Psoas muscle (tissue), 8 donors: ENCODE results near the gene CCDC182. TPM values are rescaled to one million over a fixed set of nuclear protein-coding genes. Genes with fewer than 3 reads are reported as not detected.

Experiments used
- ATAC-seq, 4 donors: fragments of 200-7000 bp; cut with Tn5 transposase; one replicate each; pipeline ENCODE4 v1.9.1; 2020; ENCODE audit warnings: moderate library complexity in 3 of 4, mild to moderate bottlenecking in 2 of 4
- DNase-seq, 2 donors: peaks; one replicate each; pipeline ENCODE4 v3.0.0-alpha.2; 2020
- H3K27ac ChIP-seq: fragments of 200-600 bp; one replicate; pipeline ENCODE4 v1.8.0; 2022
- H3K27me3 ChIP-seq, 3 donors: fragments of 200-600 bp in 1 of 3; one replicate each; pipeline versions ENCODE4 v1.6.1 to v1.8.0; 2013 to 2022; ENCODE audit warnings: low read length in 2 of 3, mild to moderate bottlenecking in 2 of 3, moderate library complexity in 1 of 3; ENCODE audit not compliant: insufficient read depth in 3 of 3
- H3K36me3 ChIP-seq, 2 donors: fragments of 200-600 bp in 1 of 2; one replicate each; pipeline versions ENCODE4 v1.6.1 to v1.8.0; 2013 to 2022; ENCODE audit warnings: low read depth in 1 of 2, mild to moderate bottlenecking in 1 of 2, moderate library complexity in 1 of 2; ENCODE audit not compliant: insufficient read depth in 1 of 2
- H3K4me1 ChIP-seq: fragments of 200-600 bp; one replicate; pipeline ENCODE4 v1.8.0; 2022
- H3K4me3 ChIP-seq: fragments of 200-600 bp; one replicate; pipeline ENCODE4 v1.8.0; 2022; ENCODE audit warnings: mild to moderate bottlenecking
- H3K9me3 ChIP-seq: fragments of 200-600 bp; one replicate; pipeline ENCODE4 v1.8.0; 2022
- WGBS, 3 donors: extraction: QIAGEN DNeasy Blood & Tissue Kit; methylation state at CpG; one replicate each; pipeline versions ENCODE4 v1.1.6 to v1.1.7; 2013; 5-methylcytosine and 5-hydroxymethylcytosine counted together
- intact Hi-C, 2 donors: fragments of 100-400 bp; cut with DNase I; formaldehyde crosslinking; loops; one replicate each; pipeline versions ENCODE4 v1.11.0 to v1.14.2; 2022
- polyA plus RNA-seq, 3 donors: library from polyadenylated mRNA; stranded (reverse); fragments of 200-250 nt; gene quantifications; one replicate each; pipeline ENCODE4 v1.2.3, GENCODE V29; 2013
- total RNA-seq, 4 donors: library from RNA; stranded (reverse); fragmentation: NEBNext Ultra II Directional in 2 of 4; extraction: Animal tissue kit (Norgen Biotek cat#: 25700) in 2 of 4; gene quantifications; one replicate each; pipeline versions ENCODE4 v1.2.1 to v1.2.4, GENCODE V29; 2021 to 2023
- TF ChIP-seq, protein P1 (sequence below): fragments of 200-600 bp; IDR thresholded peaks from one replicate; pipeline ENCODE4 v1.8.0; 2022; ENCODE audit warnings: antibody characterized with exemption
- donor health status: healthy with polysubstance abuse.
- donor health status: DM: no; HTN: no; CAD: no; lungs with moderate emphysema.
- donor health status: Bipolar disorder and iron deficiency.
- donor health status: healthy.
- donor health status: DM: yes; HTN: yes; CAD: no.
- donor health status: DM: no; HTN: no; CAD: no.
- donor health status: DM: no; HTN: no; CAD: no.
- donor health status: DM: yes; HTN: yes; CAD: no.

CCDC182 gene
- total and polyA plus RNA-seq, 7 donors, result not detected

DNA sequence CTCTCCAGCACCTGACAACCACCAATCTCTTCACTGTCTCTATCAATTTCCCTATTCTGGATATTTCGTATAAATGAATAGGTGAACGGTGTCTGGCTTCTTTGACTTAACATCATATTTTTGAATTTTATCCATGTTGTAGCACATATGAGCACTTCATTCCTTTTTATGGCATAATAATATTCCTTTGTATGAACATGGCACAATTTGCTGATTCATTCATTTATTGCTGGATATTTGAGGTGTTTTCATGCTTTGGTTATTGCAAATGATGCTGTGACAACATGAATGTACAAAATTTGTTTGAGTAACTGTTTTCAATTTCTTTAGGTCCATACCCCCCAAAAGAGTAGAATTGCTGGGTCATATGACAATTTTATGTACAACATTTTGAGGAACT, 12.0 kb downstream of the CCDC182 start:
- intact Hi-C loops, result no loop called here
- WGBS, 3 donors, result 96 to 99% (median 97%) methylated on average over 2 of the region's 2 CpGs
- DNase-seq, result no peak
- Histone ChIP-seq H3K36me3 (no peaks in the 10 kb centered on the region), H3K4me3 (no peak overlapping the region), H3K27ac (no peak overlapping the region), H3K9me3 (no peaks in the 10 kb centered on the region), H3K4me1 (no peaks in the 10 kb centered on the region), H3K27me3 (no peaks in the 10 kb centered on the region)
- no peak for ATAC-seq
- TF ChIP-seq, protein P1, sequence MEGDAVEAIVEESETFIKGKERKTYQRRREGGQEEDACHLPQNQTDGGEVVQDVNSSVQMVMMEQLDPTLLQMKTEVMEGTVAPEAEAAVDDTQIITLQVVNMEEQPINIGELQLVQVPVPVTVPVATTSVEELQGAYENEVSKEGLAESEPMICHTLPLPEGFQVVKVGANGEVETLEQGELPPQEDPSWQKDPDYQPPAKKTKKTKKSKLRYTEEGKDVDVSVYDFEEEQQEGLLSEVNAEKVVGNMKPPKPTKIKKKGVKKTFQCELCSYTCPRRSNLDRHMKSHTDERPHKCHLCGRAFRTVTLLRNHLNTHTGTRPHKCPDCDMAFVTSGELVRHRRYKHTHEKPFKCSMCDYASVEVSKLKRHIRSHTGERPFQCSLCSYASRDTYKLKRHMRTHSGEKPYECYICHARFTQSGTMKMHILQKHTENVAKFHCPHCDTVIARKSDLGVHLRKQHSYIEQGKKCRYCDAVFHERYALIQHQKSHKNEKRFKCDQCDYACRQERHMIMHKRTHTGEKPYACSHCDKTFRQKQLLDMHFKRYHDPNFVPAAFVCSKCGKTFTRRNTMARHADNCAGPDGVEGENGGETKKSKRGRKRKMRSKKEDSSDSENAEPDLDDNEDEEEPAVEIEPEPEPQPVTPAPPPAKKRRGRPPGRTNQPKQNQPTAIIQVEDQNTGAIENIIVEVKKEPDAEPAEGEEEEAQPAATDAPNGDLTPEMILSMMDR, result no peak

DNA sequence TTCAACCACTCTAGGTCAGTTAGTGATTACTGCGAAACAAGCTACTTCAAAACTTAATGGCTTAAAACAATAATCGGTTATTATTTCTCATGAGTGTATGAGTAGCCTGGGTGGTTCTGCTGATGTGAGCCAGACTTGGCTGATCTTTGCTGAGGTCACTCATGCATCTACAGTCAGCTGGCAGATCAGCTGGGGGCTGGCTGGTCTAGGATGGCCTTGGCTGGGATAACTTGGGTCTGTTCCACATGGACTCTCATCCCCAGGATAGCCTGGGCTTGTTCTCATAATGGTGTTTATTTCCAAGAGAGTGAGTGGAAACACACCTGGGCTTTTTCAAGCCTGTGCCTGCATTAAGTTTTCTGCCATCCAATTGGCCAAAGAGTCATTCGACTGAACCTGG, 13.0 kb downstream of the CCDC182 start:
- H3K4me3 ChIP-seq, result no peak overlapping the region
- no peaks in the 10 kb centered on the region for H3K27me3 ChIP-seq
- ATAC-seq (peak; percentile 59 to 89 (median 80)), DNase-seq (no peak)
- H3K27ac ChIP-seq, result no peak overlapping the region
- H3K4me1 ChIP-seq, result no peaks in the 10 kb centered on the region
- intact Hi-C loops, result no loop called here
- WGBS, 3 donors, result 42 to 52% (median 44%) methylated on average over 3 of the region's 3 CpGs
- TF ChIP-seq, protein P1, result no peak
- H3K36me3 ChIP-seq, result no peaks in the 10 kb centered on the region
- no peaks in the 10 kb centered on the region for H3K9me3 ChIP-seq

DNA sequence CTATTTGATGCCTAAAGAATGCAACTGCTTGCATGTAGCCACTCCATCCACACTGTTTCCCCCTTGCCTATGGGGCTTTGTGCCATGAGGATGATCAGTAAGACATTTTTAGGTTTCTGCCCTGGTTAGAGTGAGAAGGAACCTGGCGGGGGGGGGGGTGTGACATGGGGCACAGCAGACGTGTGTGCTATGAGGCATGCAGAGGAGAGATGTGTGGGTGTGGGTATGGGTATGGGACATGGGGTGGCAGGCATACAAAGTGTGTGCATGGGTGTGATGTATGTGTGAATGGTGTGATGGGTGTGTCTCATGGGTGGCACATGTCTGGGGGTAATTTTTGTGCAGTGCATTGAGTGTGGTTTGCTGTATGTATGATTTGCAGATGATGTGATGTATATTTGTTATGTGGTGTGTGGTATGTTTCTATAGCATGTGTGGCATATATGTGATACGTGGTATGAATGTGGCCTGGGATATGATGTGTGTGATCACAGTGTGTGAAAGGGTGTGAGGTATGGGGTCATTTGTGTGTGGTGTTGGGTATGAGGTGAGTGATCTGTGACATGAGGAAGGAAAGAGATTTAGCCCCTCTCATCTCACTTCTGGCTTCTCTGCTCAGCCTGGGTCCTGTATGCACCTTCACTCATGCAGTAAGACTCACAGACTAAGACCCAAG, 14.9 kb downstream of the CCDC182 start:
- H3K27me3 ChIP-seq, result no peaks in the 10 kb centered on the region
- intact Hi-C loops, result no loop called here
- H3K4me1 ChIP-seq, result no peaks in the 10 kb centered on the region
- no peaks in the 10 kb centered on the region for H3K36me3 ChIP-seq
- H3K27ac ChIP-seq, result no peak overlapping the region
- ATAC-seq, result no peak
- TF ChIP-seq, protein P1, result no peak
- no peak overlapping the region for H3K4me3 ChIP-seq
- WGBS, 3 donors, result 82 to 86% (median 83%) methylated on average over 3 of the region's 3 CpGs
- no peaks in the 10 kb centered on the region for H3K9me3 ChIP-seq
- DNase-seq, result no peak

DNA sequence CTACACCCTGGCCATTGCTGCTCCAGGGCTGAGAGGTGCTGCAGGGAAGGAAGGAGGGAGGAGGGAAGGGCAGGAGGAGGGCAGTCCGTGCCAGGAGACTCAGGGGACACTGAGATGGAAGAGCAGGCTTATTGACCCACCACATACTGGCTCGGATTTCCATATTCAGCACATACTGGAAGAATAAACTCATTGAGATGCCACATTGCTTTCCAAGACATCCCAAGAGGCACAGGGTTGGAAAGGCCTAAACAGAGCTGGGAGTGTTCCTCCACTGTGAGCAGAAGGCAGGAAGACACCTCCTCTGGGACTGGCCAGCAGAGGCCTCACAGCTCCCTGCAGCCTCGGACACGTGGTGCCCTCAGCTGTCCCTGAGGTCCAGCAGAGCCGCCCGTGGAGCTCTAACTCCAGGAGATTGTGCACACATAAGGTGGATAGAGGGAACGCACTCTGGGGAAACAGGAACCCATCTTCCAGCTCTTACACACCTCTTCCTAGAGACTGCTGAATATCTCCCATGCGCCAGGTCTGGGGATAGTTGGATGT, 17.4 kb downstream of the CCDC182 start:
- no peak for ATAC-seq

More for the DNA sequence above, 17.4 kb downstream of the CCDC182 start:
- Histone ChIP-seq H3K9me3 (no peaks in the 10 kb centered on the region), H3K4me3 (no peak overlapping the region), H3K27me3 (no peaks in the 10 kb centered on the region), H3K27ac (no peak overlapping the region), H3K36me3 (no peaks in the 10 kb centered on the region), H3K4me1 (no peaks in the 10 kb centered on the region)
- TF ChIP-seq, protein P1, result no peak
- no peak for DNase-seq
- intact Hi-C loops, result no loop called here
- 63 to 74% (median 71%) methylated on average over 8 of the region's 8 CpGs for WGBS, 3 donors
